CD4-positive, alpha-beta T cell treated with Interleukin-12 subunit alpha and Interleukin-12 subunit beta, for 1 hour (primary cell): ENCODE results near the gene ZNF70.

ENCODE experiments used
- DNase-seq: peaks from one replicate; pipeline ENCODE4 v3.0.0-alpha.2; 2020

Gene ZNF70

DNA sequence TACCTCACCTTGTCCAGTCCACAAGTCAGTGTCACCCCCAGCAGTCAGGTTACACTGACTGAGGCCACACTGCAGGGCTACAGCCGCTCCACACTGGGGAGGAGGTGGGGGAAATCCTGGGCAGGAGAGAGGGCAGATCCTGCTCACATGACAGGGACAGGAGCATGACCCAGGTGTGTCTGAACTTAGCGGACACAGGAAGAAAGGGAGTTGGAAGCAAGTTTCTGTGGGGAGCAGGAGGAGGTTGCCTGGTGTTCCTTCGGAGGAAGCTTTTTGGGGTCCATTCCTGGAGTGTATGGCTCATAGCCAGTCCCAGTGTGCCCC is 27.6 kb upstream of the ZNF70 start:
- no peak for DNase-seq

DNA sequence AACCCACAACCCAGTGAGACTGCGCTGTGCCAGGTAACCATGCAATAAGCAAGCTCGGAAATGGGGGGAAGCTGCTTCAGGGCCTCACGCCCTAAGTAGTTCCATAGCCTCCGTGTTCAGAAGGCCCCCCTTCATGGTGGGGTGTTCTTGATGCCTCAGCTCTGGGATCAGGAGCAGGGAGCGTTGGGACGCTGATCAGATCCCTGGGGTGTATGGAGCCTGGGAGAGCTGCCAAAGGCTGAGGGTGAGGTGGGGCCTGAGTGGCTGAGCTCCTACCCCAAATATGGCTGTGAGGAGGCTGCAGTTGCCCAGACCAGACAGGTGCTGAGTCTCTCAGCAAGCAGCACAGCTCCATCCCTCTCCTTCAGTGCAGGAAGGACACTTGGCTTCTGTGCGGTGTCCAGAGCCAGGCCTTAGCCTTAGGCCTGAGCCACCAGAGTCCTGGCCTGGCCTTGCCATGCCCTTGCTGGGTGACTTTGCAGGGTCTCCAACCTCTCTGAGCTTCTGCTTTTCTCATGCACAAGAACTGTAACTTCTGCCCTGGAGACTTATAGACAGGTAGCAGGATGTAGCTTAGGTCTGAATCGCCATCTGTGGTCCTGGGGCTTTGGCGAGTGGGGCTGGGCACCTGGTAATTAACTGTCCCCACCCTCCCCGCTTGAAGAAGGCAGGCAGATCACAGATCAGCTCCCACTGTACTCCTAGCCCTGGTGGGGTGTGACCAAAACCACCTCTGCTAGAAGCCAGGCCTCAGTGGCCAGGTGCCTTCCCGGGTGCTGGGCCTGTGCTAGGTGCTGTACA is 27.1 kb upstream of the ZNF70 start:
- DNase-seq, result no peak

DNA sequence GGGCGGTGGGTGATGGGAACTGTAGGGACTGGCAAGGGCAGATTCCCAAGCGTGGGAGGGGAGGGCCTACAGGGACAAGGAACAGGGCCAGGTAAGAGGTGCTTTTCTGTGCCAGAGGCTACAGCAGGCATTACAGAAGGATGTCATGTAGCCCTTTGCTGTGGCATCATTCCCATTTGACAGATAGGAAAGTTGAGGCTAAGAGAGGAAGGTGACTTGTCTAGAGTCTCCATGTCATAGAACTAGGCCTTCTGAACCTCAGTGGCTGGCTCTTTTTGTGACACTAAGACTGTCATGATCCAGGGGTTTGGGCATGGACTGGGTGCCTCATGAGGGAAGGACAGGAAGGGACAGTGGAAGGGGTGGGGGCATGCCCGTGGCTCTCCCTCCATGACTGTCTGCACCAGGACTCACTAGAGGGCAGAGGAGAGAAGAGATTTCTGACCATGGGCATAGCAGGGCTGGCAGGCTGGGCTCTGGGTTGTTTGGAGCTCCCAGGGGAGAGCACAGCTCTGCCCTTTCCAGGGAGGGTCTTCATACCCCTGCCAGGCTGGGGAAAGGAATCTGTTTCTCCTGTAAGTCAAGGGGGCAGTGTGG is 25.0 kb upstream of the ZNF70 start:
- no peak for DNase-seq

DNA sequence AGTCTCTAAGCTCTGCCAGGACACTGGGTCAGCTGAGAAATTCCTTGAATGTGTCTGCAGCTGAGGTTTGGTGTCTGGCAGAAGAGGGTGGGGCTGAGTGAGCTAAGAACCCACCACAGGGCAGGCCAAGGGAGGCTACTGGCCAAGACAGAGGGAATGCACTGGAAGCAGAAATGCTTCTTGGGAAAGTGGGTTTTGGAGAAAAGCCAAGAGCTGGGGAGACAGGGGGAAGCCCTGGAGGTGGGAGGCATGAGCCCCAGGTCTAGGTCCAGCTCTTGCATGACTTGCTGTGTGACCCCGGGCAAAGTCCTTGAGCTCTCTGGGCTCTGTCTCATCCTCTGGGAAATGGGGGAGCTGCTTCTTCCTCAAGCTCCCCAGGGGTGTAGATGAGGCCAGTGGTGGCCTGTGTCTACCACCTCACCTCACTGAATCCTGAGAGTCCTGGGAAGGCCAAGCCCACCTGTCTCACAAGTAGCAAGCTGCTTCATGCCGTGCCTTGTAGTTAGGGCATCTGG is 24.1 kb upstream of the ZNF70 start:
- DNase-seq, result no peak

DNA sequence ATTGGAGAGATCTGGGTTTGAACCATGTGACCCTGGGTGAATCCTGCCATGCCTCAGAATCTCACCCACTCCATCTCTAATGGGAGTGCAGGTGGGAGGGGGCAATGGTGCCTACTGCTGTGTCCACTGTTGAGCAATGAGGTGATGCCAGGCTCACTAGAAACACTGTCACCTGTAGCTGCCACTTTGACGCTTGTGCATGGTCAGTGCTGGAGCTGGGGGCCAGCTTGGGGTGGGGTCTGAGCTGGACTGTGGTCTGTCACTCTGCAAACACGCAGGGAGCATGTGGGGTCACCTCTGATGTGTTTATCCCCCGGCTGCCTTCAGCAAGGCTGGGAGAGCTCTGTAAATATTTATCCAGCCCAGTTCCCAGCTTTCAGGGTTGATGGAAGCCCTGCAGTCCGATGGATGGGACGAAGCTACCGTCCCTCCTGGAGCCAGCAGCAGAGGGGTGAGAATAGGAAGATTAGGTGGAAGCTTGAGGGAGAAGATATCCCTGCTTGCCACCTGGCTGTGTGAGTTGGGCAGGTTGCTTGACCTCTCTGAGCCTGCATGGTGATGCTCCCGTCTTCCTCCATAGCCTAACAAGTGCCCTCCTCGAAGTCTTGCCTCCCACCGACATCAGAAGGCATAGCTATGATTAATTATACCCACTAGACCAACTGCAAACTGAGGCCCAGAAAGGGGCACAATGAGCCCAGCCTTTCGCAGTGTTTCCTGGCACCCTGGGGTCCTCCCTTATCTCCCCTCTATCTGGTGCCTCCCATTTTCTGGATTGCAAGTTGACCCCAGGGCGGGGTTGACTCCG is 23.4 kb upstream of the ZNF70 start:
- no peak for DNase-seq

DNA sequence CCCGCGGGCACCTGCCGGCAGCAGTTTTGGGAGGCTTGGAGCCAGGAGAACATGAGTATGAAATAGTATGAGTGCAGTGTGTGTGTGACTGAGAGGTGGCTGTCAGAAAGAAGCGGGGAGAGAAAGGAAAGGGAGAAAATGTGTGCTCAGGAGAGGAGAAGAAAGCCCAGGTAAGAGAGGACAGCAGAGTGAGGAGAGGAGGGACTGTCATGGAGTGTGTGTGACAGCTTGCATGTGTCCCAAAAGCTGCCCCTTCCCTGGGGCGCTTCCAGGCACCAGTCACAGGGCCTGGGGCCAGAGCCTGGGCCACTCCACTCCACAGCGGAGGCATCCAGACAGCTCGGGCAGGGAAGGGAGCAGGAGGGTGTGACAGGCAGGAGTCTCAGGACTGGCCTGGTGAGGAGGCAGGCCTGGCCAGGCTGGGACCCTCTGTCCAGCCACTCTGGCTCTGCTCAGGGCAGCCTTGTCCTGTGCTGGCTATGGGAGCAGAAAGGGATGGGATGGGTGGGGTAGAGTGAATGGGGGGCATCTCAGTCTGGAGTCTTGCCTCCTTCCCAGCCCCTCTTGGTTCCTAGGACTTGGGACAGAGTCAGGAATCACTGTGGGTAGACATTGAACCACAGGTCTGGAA is 22.7 kb upstream of the ZNF70 start:
- no peak for DNase-seq

DNA sequence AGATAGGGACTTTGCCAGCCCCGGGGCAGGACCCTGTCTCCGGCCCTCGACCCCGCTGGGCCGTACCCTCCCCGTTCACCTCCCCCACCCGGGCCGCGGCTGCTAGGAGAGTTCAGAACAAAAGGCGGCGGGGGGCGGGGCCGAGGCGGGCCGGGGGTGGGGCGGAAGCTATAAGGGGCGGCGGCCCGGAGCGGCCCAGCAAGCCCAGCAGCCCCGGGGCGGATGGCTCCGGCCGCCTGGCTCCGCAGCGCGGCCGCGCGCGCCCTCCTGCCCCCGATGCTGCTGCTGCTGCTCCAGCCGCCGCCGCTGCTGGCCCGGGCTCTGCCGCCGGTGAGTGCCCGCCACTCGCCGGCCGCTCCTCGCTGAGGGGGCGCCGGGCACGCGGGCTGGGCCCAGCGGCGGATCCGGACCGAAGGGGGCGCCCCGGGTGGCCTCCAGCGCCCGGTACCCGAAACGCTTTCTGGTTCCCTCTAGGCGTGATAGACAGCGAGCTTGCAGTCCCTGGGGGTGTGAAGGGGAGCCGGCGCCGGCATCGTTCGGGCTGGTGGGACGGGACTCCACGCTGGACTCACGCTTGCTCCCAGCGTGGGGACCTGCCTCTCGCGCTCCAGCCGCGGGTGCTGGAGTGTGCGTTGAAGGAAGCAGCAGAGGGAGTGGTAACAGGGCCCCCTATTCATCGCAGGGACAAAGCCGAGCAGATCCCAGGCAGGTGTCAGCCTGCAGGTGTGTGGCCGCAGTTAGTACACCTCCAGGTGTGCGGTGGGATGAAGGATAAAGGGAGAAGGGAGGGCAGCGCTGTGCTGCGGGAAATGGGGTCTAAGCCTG is 21.9 kb upstream of the ZNF70 start, which contains the start of gene MMP11:
MMP11 (plus strand) TSS at position 201 of the 825 bp plus-strand sequence; CDS start at position 223, 22 bp downstream.
- peak; percentile 59 for DNase-seq

DNA sequence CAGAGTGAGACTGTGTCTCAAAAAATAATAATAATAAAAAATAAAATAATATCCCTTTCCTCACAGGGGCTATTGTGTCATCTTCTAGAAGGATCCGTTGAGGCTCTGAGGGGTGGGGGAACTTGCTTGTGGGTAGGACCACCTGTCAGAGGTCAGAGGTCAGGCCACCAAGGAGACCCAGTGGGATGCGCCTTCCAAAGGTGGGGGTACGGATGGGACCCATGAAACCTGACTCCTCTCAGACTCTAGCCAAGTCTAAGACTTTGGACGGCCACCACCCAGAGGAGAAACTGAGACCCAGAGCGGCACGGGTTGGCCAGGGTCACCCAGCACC is 21.4 kb upstream of the ZNF70 start:
- no peak for DNase-seq

DNA sequence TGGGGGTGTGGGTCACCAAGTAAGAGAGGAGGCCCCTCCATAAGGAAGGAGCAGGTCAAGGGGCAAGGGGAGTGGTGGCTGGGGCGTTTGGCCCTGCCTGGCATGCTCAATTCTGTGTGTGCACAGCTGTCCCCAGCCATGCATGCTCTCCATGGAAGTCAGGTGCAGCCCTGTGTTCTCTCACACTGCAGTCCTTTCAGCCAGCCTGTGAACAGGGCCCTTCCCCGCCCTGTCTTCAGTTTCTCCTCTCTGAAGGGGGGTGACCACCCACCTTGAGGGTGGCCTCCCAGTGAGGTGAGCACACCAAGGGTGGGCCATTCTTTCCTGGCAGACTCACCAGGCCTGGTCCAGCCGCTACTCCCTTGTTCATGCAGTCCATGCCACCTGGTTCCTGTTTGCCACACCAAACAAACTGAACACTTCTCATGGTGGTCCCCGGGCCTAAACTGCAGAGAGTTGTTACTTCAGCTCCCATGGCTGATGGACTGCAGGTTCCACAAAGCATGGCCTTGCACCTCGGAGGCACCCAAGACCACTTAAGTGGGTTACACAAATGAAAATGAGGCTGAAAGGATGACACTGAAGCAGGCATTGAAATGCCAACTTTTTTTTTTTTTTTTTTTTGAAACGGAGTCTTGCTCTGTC is 18.5 kb upstream of the ZNF70 start:
- no peak for DNase-seq

DNA sequence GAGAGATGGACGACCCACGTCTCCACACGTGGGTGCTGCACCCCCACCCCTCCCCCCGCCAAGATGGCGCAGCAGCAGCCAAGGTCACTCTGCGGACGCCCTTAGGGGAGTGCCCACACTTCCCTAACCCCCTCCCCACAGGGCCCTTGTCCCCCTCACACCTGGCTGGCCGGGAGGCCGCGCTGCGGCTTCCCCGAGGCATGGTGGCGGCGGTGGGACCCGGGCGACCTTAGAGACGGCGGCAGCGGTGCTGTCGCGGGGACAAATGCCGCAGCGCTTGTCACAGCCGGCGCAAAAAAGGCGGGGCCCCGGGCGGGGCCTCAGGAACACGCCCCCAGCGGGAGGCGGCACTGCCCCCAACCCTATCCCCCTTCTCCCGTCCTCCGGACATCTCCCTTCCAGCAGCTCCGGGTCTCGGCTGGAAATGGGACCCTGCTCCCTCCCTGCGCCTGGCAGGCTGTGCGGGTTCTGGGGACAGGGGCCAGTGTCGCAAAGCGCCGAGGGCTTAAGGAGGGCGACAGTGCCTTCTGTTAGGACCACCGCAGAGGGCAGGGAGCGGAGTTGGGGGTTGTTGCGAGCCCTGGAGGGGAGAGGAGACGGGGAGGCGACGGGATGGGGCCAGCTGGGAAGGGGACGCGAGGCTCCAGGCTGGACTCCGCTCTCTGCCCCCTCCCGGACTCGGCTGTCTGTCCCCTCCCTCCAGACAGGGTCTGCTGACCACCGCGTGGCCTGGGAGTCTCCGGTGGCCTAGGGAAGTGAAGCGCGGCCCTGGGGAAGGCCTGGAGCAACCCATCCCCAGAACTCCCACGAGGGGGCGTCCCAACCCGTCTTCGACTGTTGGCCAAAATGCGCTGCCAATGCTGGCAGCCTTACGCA is 17.0 kb upstream of the ZNF70 start, which contains the start of gene CHCHD10:
CHCHD10 (minus strand) TSS at position 300 of the 876 bp plus-strand sequence; CDS start at position 202, 98 bp downstream.
- peak; percentile 74 for DNase-seq

DNA sequence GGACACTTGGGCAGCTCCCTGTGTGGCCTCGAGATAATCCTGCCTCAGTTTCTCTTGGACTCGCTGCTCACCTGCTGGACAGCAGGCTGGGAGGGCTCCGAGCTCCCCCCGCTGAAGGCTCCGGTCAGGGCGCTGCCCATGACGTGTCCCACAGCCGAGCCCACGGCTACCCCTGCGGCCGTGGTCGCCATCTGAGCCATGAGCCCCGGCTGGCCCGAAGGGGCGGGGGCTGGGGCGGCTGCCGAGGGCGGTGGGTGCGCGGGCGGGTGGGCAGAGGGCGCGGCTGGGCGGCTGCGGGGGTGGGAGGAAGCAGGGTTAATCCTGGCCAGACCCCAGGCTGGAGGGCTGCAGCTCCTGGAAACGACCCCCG is 16.4 kb upstream of the ZNF70 start:
- DNase-seq, result no peak

DNA sequence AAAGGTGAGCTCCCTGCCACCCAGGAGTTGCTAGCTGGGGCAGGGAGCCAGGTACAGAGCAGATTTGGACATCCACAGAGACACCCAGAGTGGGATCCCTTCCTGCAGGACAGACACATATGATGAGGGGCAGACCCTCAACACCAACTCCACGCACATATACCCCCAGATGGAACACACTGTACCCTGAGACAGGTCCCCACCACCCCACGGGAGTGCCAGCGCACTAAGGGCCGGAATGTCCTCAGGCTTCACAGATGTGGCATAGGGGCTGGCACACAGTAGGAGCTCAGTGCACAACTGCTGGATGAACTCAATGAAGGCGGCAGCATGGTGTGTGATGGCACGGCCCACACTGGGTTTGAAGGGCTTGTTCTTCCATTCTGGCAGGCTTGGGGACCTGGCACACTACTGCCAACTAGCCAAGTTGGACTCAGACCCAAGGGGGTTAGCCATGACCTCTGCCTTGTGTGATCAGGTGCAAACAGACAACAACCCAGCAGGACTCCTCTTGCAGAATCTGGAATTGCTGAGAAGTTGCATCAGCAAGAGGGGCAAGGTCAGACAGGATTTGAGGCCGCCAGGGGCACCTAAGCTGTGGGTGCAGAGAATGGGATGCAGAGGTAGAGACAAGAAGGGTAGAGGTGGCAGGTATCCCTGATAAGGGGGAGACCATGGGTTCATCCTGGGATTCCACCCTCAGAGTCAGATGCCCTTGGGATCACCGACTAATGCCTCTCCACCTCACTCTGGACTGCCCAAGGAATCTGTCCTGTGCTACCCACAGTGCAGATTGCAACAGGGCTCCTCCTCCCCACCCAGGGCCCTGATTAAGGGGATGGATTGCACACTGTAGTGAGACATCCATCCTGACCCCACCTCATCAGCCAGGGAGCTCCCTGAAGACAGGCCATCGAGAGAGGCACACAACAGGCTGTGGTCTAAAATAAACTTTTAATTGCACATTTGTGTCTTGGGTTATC is 14.3 kb upstream of the ZNF70 start:
- DNase-seq, result no peak

DNA sequence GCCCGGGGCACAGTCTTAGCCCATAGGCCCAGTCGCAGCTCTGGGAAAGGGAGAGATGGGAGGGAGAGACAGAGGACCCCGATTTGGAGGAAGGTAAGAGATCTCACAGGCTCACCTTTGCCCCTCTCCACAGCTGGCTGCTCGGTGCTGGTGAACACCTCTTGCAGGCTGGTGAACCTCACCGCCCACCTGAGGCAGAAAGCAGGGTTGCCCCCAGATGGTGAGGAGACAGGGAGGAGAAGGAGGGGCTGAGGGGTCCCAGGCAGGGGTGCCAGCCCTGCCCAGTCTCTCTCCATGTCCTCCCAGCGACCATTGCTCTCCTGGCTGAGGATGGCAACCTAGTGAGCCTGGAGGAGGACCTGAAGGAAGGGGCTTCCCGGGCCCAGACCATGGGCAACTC is 13.0 kb upstream of the ZNF70 start:
- DNase-seq, result no peak

DNA sequence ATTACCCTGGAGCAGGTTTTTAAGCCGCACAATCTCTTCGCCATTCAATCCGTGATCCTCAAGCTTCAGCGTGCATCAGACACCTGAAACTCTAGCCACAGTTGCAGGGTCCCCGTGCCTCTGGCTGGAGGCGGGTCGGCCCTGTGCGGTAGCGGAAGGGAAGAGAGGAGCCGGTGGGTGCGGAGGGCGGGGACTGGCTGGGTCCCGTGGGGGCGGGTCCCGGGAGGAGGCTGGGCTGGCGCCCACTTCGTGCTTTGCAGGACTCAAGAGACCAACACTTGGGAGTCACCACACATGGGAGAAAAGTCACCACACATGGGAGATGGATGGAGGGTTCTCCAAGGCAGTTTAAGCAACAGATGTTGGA is 12.7 kb upstream of the ZNF70 start:
- peak; percentile 46 for DNase-seq

DNA sequence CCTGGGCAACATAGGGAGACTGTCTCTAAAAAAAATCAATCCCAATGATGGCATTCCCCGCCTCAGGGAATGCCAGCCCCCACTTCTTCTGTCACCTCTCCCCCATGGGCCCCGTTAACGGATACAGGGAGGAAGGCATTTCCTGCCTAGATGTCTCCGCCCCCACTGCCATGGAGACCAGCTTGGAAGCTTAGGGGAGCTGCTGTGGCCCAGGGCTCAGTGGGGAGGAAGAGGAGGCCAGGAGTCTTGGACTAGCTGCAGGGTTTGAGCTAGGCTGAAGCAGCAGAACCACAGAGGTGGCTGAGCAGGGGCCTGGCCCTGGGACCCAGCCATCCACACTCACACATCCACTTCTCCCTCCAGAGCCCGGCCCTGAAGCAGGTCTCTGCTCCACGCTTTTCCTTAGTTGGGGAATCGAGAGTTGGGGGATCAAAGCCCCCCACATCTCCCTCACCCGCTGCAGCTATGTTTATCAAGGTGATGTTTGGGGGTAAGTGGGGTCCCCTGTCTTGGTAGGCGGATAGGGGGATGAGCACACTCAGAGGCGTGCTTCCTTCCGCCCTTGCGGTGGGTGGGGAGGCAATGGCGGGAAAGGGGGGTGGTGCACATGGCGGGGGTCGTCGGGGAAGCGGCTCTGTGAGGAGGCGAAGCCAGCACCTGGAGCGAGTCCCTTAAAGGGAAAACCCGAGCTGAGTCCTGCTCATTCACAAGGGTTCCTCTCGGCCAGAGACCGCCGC is 12.1 kb upstream of the ZNF70 start, which contains the start of gene C22orf15:
C22orf15 (plus strand) TSS at position 149 of the 737 bp plus-strand sequence; CDS start at position 466, 317 bp downstream.
- no peak for DNase-seq

DNA sequence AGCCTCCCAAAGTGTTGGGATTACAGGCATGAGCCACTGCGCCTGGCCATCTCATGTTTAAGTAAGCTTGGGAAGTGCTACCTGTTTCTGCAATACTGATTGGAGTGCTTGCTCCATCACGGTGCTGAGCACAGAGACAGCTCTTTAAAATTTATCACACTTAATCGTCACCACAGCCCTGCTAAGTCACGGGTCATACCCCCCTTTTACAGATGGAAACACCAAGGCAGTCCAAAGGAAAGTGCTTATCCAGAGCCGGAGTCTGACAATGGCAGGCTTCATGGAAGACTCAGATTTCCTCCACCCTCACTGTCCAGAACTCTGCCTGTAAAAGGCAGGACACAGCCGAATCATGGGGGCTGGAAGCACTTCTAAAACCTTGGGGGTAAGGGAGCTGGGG is 9.1 kb upstream of the ZNF70 start:
- DNase-seq, result no peak

DNA sequence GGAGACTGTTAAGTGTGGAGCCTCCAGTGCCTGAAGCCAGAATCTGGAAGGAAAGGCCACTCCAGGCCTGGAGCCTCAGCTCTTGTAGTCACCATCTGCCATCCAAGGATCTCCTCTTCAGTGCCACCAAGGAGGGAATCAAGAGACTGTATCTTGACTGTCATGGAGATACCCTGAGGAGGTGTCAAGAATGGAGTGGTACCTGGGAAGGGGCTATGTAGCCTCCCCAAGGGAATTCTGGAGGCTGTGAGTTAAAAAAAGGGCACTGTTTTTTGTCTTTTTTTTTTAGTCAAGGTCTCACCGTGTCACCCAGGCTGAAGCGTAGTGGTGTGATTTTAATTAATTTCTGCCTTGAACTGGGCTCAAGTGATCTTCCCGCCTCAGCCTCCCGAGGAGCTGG is 8.7 kb upstream of the ZNF70 start:
- DNase-seq, result no peak

DNA sequence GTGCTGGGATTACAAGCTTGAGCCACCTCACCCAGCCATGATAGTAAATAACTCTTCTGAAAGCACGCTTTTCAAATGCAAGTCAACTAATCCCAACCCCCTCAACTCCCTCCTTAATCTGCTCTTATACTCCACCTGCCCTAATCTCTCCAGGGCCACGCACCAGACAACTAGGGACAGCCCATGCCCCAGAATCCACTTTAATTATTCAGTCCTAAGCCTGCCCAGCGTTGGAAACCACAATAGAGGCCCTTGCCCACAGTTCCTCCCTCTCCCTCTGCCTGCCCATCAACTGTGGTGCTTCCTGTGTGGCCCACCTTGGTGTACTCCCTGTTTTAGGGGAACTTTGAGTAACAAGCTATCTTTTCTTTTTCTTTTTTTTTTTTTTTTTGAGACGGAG is 6.0 kb upstream of the ZNF70 start:
- no peak for DNase-seq

DNA sequence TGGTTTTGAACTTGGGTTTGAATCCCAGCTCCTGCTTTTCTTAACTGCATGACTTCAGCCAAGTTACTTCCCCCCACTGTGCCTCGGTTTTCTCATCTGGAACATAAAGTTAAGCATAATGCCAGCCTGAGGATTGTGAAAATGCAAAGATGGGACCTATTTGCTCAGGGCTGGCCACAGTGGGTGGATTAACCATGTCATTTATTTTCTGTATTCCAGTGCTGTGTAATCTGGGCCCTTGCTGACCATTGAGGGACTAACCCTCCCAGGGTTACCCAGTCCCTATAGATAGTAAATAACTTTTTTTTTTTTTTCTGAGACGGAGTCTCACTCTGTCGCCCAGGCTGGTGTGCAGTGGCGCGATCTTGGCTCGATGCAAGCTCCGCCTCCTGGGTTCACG is 4.8 kb upstream of the ZNF70 start:
- DNase-seq, result no peak
